GM19467 (cell line): ENCODE measurements around the gene CNN2.

ENCODE experiments used
- ATAC-seq: cut with Tn5 transposase; IDR thresholded peaks from one replicate; pipeline ENCODE4 v1.9.1; 2021; ENCODE audit warnings: mild to moderate bottlenecking, moderate library complexity; ENCODE audit not compliant: unreplicated experiment

Gene CNN2

GRCh38 chr19:1047696-1048147 lies 21.3 kb downstream of the CNN2 start:
- no peak for ATAC-seq

- ATAC-seq: no peak
Measured at GRCh38 chr19:1049106-1049505, 22.7 kb downstream of the CNN2 start.

GRCh38 chr19:1049800-1050199 lies 23.4 kb downstream of the CNN2 start:
- ATAC-seq: no peak

- ATAC-seq: no peak
Measured at GRCh38 chr19:1050989-1051788, 24.8 kb downstream of the CNN2 start.

GRCh38 chr19:1051791-1052190 lies 25.4 kb downstream of the CNN2 start:
- no peak for ATAC-seq

- ATAC-seq: no peak
Measured at GRCh38 chr19:1052349-1052975, 26.1 kb downstream of the CNN2 start.

GRCh38 chr19:1053176-1054101 lies 27.0 kb downstream of the CNN2 start:
- ATAC-seq: no peak

- no peak for ATAC-seq
Measured at GRCh38 chr19:1054102-1055027, 28.0 kb downstream of the CNN2 start.

- no peak for ATAC-seq
Measured at GRCh38 chr19:1055028-1055425, 28.6 kb downstream of the CNN2 start.

GRCh38 chr19:1055886-1056620 lies 29.6 kb downstream of the CNN2 start:
- no peak for ATAC-seq

- no peak for ATAC-seq
Measured at GRCh38 chr19:1057176-1057855, 30.9 kb downstream of the CNN2 start.

GRCh38 chr19:1058112-1058511 lies 31.7 kb downstream of the CNN2 start:
- no peak for ATAC-seq

- no peak for ATAC-seq
Measured at GRCh38 chr19:1060689-1061088, 34.3 kb downstream of the CNN2 start.

- no peak for ATAC-seq
Measured at GRCh38 chr19:1061987-1062386, 35.6 kb downstream of the CNN2 start.

- no peak for ATAC-seq
Measured at GRCh38 chr19:1062387-1063029, 36.1 kb downstream of the CNN2 start.

GRCh38 chr19:1063030-1063908 lies 36.9 kb downstream of the CNN2 start:
- ATAC-seq: no peak

- no peak for ATAC-seq
Measured at GRCh38 chr19:1063909-1064660, 37.7 kb downstream of the CNN2 start.
